Stimulated activated CD4-positive, alpha-beta T cell treated with anti-CD3 and anti-CD28 coated beads, Interleukin-4, amount 100 ng/mL, for 24 hours (primary cell): Measurements from ENCODE around the gene LY6G5C.

ENCODE experiments used
- DNase-seq: peaks from one replicate; pipeline ENCODE4 v3.0.0-alpha.2; 2020

The LY6G5C gene

DNA sequence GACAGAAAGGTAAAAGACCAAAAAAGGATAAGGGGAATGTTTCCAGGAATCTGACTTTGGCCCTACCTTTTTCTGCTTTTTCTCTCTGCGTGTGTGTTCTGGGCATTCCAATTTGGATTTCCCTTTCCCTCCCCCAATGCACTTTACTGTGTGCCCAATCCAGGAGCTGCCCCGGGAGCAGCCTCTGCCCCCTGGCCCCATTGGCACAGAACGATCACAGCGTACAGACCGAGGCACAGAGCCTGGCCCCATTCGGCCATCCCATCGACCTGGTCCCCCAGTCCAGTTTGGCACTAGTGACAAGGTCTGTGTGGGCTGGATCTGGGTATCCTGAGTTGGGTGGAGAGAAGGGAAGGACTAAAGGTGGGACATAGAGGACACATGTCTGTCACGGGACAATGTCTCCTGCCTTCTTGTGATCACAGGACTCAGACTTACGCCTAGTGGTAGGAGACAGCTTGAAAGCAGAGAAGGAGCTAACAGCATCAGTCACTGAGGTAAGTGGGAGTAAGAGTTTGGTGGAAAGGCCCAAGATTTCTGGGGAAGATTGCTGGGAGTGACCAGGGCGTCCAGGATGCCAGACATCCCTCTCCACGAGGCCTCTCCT is 45.8 kb downstream of the LY6G5C start:
- no peak for DNase-seq

GRCh38 chr6:31634131-31634530 is 46.7 kb downstream of the LY6G5C start:
- no peak for DNase-seq

- DNase-seq: no peak
Observed at GRCh38 chr6:31633447-31633846, 47.4 kb downstream of the LY6G5C start.

GRCh38 chr6:31632279-31632946 is 48.5 kb downstream of the LY6G5C start:
- no peak for DNase-seq

DNA sequence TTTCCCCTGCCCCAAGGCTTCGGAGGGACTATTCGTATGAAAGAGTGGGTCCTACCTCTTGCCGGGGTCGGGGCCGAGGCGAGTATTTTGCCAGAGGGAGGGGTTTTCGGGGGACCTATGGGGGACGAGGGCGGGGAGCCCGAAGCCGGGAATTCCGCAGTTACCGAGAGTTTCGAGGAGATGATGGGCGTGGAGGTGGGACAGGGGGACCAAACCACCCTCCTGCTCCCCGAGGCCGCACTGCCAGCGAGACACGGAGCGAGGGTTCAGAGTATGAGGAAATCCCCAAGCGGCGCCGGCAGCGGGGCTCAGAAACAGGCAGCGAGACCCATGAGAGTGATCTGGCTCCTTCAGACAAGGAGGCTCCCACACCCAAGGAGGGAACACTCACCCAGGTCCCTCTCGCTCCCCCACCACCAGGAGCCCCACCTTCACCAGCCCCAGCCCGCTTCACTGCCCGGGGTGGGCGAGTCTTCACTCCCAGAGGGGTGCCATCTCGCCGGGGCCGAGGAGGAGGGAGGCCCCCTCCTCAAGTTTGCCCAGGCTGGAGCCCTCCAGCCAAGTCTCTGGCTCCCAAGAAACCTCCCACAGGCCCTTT is 49.1 kb downstream of the LY6G5C start:
- no peak for DNase-seq

GRCh38 chr6:31631209-31631608 is 49.7 kb downstream of the LY6G5C start:
- DNase-seq: no peak

DNA sequence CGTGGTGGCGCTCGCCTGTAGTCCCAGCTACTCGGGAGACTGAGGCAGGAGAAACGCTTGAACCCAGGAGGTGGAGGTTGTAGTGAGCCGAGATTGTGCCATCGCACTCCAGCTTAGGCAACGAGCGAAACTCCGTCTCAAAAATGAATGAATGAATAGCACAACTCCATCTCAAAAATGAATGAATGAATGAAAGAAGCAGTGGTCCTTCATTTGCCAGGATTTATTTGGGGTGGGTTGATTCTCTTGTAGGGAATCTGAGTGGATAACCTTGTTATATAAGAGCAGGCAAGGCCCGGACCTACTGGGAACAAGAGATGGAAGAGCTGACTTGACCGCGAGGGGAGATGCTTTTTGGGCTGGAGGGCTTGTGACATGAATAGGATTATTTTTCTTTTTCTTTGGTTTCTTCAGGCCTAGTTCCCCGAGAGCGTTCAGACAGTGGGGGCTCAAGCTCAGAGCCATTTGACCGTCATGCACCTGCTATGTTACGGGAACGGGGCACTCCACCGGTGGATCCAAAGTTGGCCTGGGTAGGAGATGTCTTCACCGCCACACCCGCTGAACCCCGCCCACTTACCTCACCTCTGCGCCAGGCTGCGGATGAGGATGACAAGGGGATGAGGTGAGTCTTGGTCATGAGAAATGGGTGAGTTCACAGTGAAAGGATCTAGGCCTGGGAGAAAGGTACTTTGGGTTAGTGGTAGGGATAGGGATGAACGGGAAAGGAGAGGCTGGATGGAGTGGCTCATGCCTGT is 50.5 kb downstream of the LY6G5C start:
- DNase-seq: no peak

DNA sequence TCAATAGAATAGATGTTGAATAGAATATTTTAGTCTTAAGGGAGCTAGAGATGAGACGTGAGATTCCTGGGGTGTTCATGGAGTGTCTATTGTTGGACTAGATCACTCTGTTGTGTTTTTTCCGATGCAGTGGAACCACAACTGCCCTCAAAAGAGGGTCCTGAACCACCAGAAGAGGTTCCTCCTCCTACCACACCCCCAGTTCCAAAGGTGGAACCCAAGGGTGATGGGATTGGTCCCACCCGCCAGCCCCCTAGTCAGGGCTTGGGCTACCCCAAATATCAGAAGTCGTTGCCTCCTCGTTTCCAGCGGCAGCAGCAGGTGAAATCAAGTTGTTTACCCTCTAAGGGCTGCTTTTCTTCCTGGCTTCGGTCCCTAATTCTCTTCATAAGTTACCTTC is 51.9 kb downstream of the LY6G5C start:
- no peak for DNase-seq

DNA sequence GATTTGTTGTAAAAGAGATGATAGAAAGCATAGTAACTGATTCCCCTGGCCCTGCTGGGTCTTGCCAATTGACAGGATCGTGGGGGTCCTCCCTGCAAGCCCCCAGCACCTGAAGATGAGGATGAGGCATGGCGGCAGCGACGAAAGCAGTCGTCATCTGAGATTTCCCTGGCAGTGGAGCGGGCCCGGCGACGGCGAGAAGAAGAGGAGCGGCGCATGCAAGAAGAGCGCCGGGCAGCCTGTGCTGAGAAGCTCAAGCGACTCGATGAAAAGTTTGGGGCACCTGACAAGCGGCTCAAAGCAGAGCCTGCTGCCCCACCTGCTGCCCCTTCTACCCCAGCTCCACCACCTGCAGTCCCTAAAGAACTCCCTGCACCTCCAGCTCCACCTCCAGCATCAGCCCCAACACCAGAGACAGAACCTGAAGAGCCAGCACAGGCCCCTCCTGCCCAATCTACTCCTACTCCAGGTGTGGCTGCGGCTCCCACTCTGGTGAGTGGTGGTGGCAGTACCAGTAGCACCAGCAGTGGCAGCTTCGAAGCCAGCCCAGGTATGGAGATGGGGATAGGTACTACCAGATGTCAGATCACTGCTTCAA is 53.1 kb downstream of the LY6G5C start:
- no peak for DNase-seq

- DNase-seq: no peak
Observed at GRCh38 chr6:31626952-31627351, 53.9 kb downstream of the LY6G5C start.
